CD14-positive monocyte (primary cell): ENCODE data around the gene SPTBN1. TPM values are rescaled to one million over a fixed set of nuclear protein-coding genes. Genes with fewer than 3 reads are reported as not detected.
"Not testable (repeated sequence)": the region's sequence is repeated elsewhere in the genome, so short reads cannot be mapped to it uniquely, and the experiment has no call there.

ENCODE experiments used
- DNase-seq, 3 donors: peaks; one replicate each; pipeline ENCODE4 v3.0.0-alpha.2; 2011 to 2022
- H2AFZ ChIP-seq: 2 replicates; pipeline ENCODE4 v1.6.0; 2012; ENCODE audit warnings: mild to moderate bottlenecking, low read depth, low read length, inconsistent platforms; ENCODE audit not compliant: insufficient read depth, poor library complexity, severe bottlenecking
- H3K27ac ChIP-seq, 2 donors: 1 replicate in 1 of 2; 2 replicates in 1 of 2; pipeline ENCODE4 v1.5.1; 2012 to 2013; ENCODE audit warnings: low read length in 2 of 2, control low read depth in 1 of 2, inconsistent platforms in 1 of 2, low read depth in 1 of 2, mild to moderate bottlenecking in 1 of 2
- H3K27me3 ChIP-seq, 2 donors: one replicate each; pipeline versions ENCODE4 v1.6.0 to v1.6.1; 2011 to 2013; ENCODE audit warnings: low read length in 2 of 2; ENCODE audit not compliant: control insufficient read depth in 2 of 2, insufficient read depth in 2 of 2
- H3K36me3 ChIP-seq, 2 donors: replicated peaks in 1 of 2; 1 replicate in 1 of 2; 2 replicates in 1 of 2; pipeline versions ENCODE4 v1.5.1 to v1.6.1; 2012 to 2013; ENCODE audit warnings: low read length in 2 of 2, control low read depth in 1 of 2, inconsistent platforms in 1 of 2, mild to moderate bottlenecking in 1 of 2; ENCODE audit not compliant: insufficient read depth in 2 of 2, control insufficient read depth in 1 of 2
- H3K4me1 ChIP-seq, 2 donors: 1 replicate in 1 of 2; 2 replicates in 1 of 2; pipeline versions ENCODE4 v1.5.1 to v1.6.1; 2012 to 2013; ENCODE audit warnings: low read length in 2 of 2, control low read depth in 1 of 2, inconsistent platforms in 1 of 2, mild to moderate bottlenecking in 1 of 2, moderate library complexity in 1 of 2; ENCODE audit not compliant: insufficient read depth in 2 of 2, control insufficient read depth in 1 of 2
- H3K4me2 ChIP-seq: replicated peaks from 2 replicates; pipeline ENCODE3; 2012; ENCODE audit warnings: low read length, moderate library complexity, mild to moderate bottlenecking; ENCODE audit not compliant: poor library complexity, severe bottlenecking; ENCODE audit errors: extremely low read depth
- H3K4me3 ChIP-seq, 3 experiments: fragments of 200-600 bp in 1 of 3; sonication (generic) in 1 of 3; replicated peaks in 1 of 3; 1 replicate in 2 of 3; 2 replicates in 1 of 3; pipeline ENCODE4 v1.5.1; 2011 to 2013; ENCODE audit warnings: low read length in 3 of 3, mild to moderate bottlenecking in 3 of 3, control low read depth in 2 of 3, low read depth in 2 of 3, inconsistent platforms in 1 of 3, moderate library complexity in 1 of 3
- H3K79me2 ChIP-seq: 2 replicates; pipeline ENCODE4 v1.6.0; 2012; ENCODE audit warnings: mild to moderate bottlenecking, control low read depth, inconsistent platforms, low read length, moderate library complexity; ENCODE audit not compliant: insufficient read depth
- H3K9ac ChIP-seq: 2 replicates; pipeline ENCODE4 v1.6.0; 2017; ENCODE audit warnings: low read length, mild to moderate bottlenecking; ENCODE audit not compliant: insufficient read depth, poor library complexity, severe bottlenecking
- H3K9me3 ChIP-seq, 2 donors: replicated peaks in 1 of 2; 1 replicate in 1 of 2; 2 replicates in 1 of 2; pipeline versions ENCODE4 v1.5.1 to v1.6.1; 2012 to 2013; ENCODE audit warnings: low read length in 2 of 2, control low read depth in 1 of 2; ENCODE audit not compliant: control insufficient read depth in 1 of 2, insufficient read depth in 1 of 2
- H4K20me1 ChIP-seq: 2 replicates; pipeline ENCODE4 v1.6.0; 2012; ENCODE audit warnings: mild to moderate bottlenecking, low read length, control low read depth, moderate library complexity; ENCODE audit not compliant: insufficient read depth
- H3K27ac Mint-ChIP-seq, 7 donors: one replicate each; pipeline ENCODE4 v1.8.0; 2020; ENCODE audit warnings: mild to moderate bottlenecking in 7 of 7, mixed read lengths in 7 of 7, moderate library complexity in 6 of 7, inconsistent platforms in 2 of 7
- H3K27me3 Mint-ChIP-seq, 3 donors: one replicate each; pipeline ENCODE4 v1.8.0; 2021 to 2022; ENCODE audit warnings: low read depth in 3 of 3, mild to moderate bottlenecking in 3 of 3, mixed read lengths in 3 of 3, moderate library complexity in 3 of 3, inconsistent platforms in 1 of 3
- H3K36me3 Mint-ChIP-seq, 2 donors: one replicate each; pipeline ENCODE4 v1.8.0; 2020; ENCODE audit warnings: mixed read lengths in 2 of 2, inconsistent platforms in 1 of 2, mild to moderate bottlenecking in 1 of 2
- H3K4me1 Mint-ChIP-seq: one replicate; pipeline ENCODE4 v1.8.0; 2020; ENCODE audit warnings: mild to moderate bottlenecking, mixed read lengths
- H3K4me3 Mint-ChIP-seq, 2 donors: one replicate each; pipeline ENCODE4 v1.8.0; 2020; ENCODE audit warnings: mild to moderate bottlenecking in 2 of 2, mixed read lengths in 2 of 2, moderate library complexity in 1 of 2
- H3K9me3 Mint-ChIP-seq, 7 donors: one replicate each; pipeline ENCODE4 v1.8.0; 2020 to 2022; ENCODE audit warnings: mixed read lengths in 7 of 7, mild to moderate bottlenecking in 6 of 7, moderate library complexity in 6 of 7, inconsistent platforms in 2 of 7
- WGBS: methylation state at CpG from one replicate; pipeline ENCODE4 v1.1.5; 2013; ENCODE audit warnings: missing lambda C conversion rate; ENCODE audit not compliant: insufficient coverage; 5-methylcytosine and 5-hydroxymethylcytosine counted together
- intact Hi-C, 2 donors: fragments of 100-400 bp; cut with micrococcal nuclease; formaldehyde crosslinking; loops; one replicate each; pipeline versions ENCODE4 v1.15.0 to v1.15.1; 2023
- polyA plus RNA-seq, 3 donors: library from polyadenylated mRNA; depleted of rRNA in 1 of 3; unstranded in 2 of 3; stranded (reverse) in 1 of 3; fragments of 300-500 nt in 2 of 3; fragments of >200 nt in 1 of 3; fragmentation: Illumina TruSeq in 2 of 3; gene quantifications; 1 replicate in 2 of 3; 2 replicates in 1 of 3; pipeline ENCODE4 v1.2.3, GENCODE V29; 2012 to 2021
- TF ChIP-seq, protein P1 (sequence below): fragments of 200-600 bp; IDR thresholded peaks from one replicate; pipeline ENCODE4 v1.8.0; 2022; ENCODE audit warnings: antibody characterized with exemption, mild to moderate bottlenecking

SPTBN1 gene
- polyA plus RNA-seq, 3 donors = 0.79 to 2.8 (median 1.7) TPM

DNA sequence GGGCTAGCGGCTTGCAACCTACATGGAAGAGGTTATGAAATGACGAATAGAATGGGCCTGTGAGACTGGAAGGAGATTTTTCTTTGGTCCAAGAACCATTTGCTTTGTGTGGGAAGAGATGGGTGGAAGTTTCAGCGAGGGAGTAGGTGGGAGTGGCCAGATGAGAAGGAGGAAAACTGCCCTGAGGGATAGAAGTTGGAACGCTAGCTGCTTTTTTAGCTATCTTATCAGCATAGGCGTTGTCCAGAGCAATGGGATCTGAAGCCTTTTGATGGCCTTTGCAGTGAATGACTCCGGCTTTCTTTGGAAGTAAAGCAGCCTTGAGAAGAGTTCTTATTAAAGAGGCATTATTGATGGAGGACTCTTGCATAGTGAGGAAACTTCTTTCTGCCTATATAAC, 52.4 kb downstream of the SPTBN1 start:
- no peaks in the 10 kb centered on the region for H3K79me2 ChIP-seq

DNA sequence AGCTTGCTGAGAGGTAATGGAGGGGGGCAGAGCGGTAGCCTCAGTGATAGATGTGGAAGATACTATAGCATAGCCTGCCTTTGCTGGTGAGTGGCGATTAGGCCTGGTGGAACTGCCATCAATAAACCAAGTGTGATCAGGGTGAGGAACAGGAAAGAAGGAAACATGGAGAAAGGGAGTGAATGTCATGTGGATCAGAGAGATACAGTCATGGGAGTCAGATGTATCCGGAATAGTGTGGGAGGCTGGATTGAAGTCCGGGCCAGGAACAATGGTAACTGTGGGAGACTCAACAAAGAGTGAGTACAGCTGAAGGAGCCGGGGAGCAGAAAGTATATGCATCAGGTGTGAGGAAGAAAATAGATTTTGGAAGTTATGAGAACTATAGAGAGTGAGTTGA, 52.9 kb downstream of the SPTBN1 start:
- H3K9me3 Mint-ChIP-seq, intact Hi-C loops, DNase-seq, H3K9me3 ChIP-seq, H3K4me1 ChIP-seq, H3K4me3 ChIP-seq, H3K36me3 ChIP-seq, H3K4me1 Mint-ChIP-seq, H3K9ac ChIP-seq, H3K4me2 ChIP-seq, H3K27me3 Mint-ChIP-seq, H3K36me3 Mint-ChIP-seq, H3K27ac Mint-ChIP-seq, H4K20me1 ChIP-seq, H3K27me3 ChIP-seq, H3K4me3 Mint-ChIP-seq, H2AFZ ChIP-seq, H3K27ac ChIP-seq, H3K79me2 ChIP-seq: not testable (repeated sequence)
- 100% methylated on average over 3 of the region's 5 CpGs for WGBS

More for the DNA sequence above, 52.4 kb downstream of the SPTBN1 start:
- Histone ChIP-seq H3K36me3 (no peaks in the 10 kb centered on the region), H3K4me2 (no peak overlapping the region), H3K4me1 (no peaks in the 10 kb centered on the region), H3K9me3 (no peaks in the 10 kb centered on the region), H3K27me3 (no peaks in the 10 kb centered on the region), H3K9ac (no peak overlapping the region), H2AFZ (no peak overlapping the region), H4K20me1 (no peaks in the 10 kb centered on the region), H3K27ac (no peak overlapping the region), H3K4me3 (no peak overlapping the region)
- 99% methylated on average over 5 of the region's 6 CpGs for WGBS
- H3K4me3 Mint-ChIP-seq = no peak overlapping the region
- H3K36me3 Mint-ChIP-seq = no peaks in the 10 kb centered on the region
- DNase-seq = no peak
- no peaks in the 10 kb centered on the region for H3K4me1 Mint-ChIP-seq
- no peak overlapping the region for H3K27ac Mint-ChIP-seq
- H3K27me3 Mint-ChIP-seq = no peaks in the 10 kb centered on the region
- peaks cover 0 to 4% (median 0%) of the 10 kb centered on the region in 7 donors for H3K9me3 Mint-ChIP-seq
- intact Hi-C loops = no loop called here
- TF ChIP-seq, protein P1, sequence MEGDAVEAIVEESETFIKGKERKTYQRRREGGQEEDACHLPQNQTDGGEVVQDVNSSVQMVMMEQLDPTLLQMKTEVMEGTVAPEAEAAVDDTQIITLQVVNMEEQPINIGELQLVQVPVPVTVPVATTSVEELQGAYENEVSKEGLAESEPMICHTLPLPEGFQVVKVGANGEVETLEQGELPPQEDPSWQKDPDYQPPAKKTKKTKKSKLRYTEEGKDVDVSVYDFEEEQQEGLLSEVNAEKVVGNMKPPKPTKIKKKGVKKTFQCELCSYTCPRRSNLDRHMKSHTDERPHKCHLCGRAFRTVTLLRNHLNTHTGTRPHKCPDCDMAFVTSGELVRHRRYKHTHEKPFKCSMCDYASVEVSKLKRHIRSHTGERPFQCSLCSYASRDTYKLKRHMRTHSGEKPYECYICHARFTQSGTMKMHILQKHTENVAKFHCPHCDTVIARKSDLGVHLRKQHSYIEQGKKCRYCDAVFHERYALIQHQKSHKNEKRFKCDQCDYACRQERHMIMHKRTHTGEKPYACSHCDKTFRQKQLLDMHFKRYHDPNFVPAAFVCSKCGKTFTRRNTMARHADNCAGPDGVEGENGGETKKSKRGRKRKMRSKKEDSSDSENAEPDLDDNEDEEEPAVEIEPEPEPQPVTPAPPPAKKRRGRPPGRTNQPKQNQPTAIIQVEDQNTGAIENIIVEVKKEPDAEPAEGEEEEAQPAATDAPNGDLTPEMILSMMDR = no peak
